CD14-positive monocyte (primary cell): Measurements from ENCODE around the gene SDF4. TPM values are rescaled to one million over a fixed set of nuclear protein-coding genes. Genes with fewer than 3 reads are reported as not detected.

Source experiments
- DNase-seq, 3 donors: peaks; one replicate each; pipeline ENCODE4 v3.0.0-alpha.2; 2011 to 2022
- H2AFZ ChIP-seq: 2 replicates; pipeline ENCODE4 v1.6.0; 2012; ENCODE audit warnings: mild to moderate bottlenecking, low read depth, low read length, inconsistent platforms; ENCODE audit not compliant: insufficient read depth, poor library complexity, severe bottlenecking
- H3K27ac ChIP-seq, 2 donors: 1 replicate in 1 of 2; 2 replicates in 1 of 2; pipeline ENCODE4 v1.5.1; 2012 to 2013; ENCODE audit warnings: low read length in 2 of 2, control low read depth in 1 of 2, inconsistent platforms in 1 of 2, low read depth in 1 of 2, mild to moderate bottlenecking in 1 of 2
- H3K27me3 ChIP-seq, 2 donors: one replicate each; pipeline versions ENCODE4 v1.6.0 to v1.6.1; 2011 to 2013; ENCODE audit warnings: low read length in 2 of 2; ENCODE audit not compliant: control insufficient read depth in 2 of 2, insufficient read depth in 2 of 2
- H3K36me3 ChIP-seq, 2 donors: replicated peaks in 1 of 2; 1 replicate in 1 of 2; 2 replicates in 1 of 2; pipeline versions ENCODE4 v1.5.1 to v1.6.1; 2012 to 2013; ENCODE audit warnings: low read length in 2 of 2, control low read depth in 1 of 2, inconsistent platforms in 1 of 2, mild to moderate bottlenecking in 1 of 2; ENCODE audit not compliant: insufficient read depth in 2 of 2, control insufficient read depth in 1 of 2
- H3K4me1 ChIP-seq, 2 donors: 1 replicate in 1 of 2; 2 replicates in 1 of 2; pipeline versions ENCODE4 v1.5.1 to v1.6.1; 2012 to 2013; ENCODE audit warnings: low read length in 2 of 2, control low read depth in 1 of 2, inconsistent platforms in 1 of 2, mild to moderate bottlenecking in 1 of 2, moderate library complexity in 1 of 2; ENCODE audit not compliant: insufficient read depth in 2 of 2, control insufficient read depth in 1 of 2
- H3K4me2 ChIP-seq: replicated peaks from 2 replicates; pipeline ENCODE3; 2012; ENCODE audit warnings: low read length, moderate library complexity, mild to moderate bottlenecking; ENCODE audit not compliant: poor library complexity, severe bottlenecking; ENCODE audit errors: extremely low read depth
- H3K4me3 ChIP-seq, 3 experiments: fragments of 200-600 bp in 1 of 3; sonication (generic) in 1 of 3; replicated peaks in 1 of 3; 1 replicate in 2 of 3; 2 replicates in 1 of 3; pipeline ENCODE4 v1.5.1; 2011 to 2013; ENCODE audit warnings: low read length in 3 of 3, mild to moderate bottlenecking in 3 of 3, control low read depth in 2 of 3, low read depth in 2 of 3, inconsistent platforms in 1 of 3, moderate library complexity in 1 of 3
- H3K79me2 ChIP-seq: 2 replicates; pipeline ENCODE4 v1.6.0; 2012; ENCODE audit warnings: mild to moderate bottlenecking, control low read depth, inconsistent platforms, low read length, moderate library complexity; ENCODE audit not compliant: insufficient read depth
- H3K9ac ChIP-seq: 2 replicates; pipeline ENCODE4 v1.6.0; 2017; ENCODE audit warnings: low read length, mild to moderate bottlenecking; ENCODE audit not compliant: insufficient read depth, poor library complexity, severe bottlenecking
- H3K9me3 ChIP-seq, 2 donors: replicated peaks in 1 of 2; 1 replicate in 1 of 2; 2 replicates in 1 of 2; pipeline versions ENCODE4 v1.5.1 to v1.6.1; 2012 to 2013; ENCODE audit warnings: low read length in 2 of 2, control low read depth in 1 of 2; ENCODE audit not compliant: control insufficient read depth in 1 of 2, insufficient read depth in 1 of 2
- H4K20me1 ChIP-seq: 2 replicates; pipeline ENCODE4 v1.6.0; 2012; ENCODE audit warnings: mild to moderate bottlenecking, low read length, control low read depth, moderate library complexity; ENCODE audit not compliant: insufficient read depth
- H3K27ac Mint-ChIP-seq, 7 donors: one replicate each; pipeline ENCODE4 v1.8.0; 2020; ENCODE audit warnings: mild to moderate bottlenecking in 7 of 7, mixed read lengths in 7 of 7, moderate library complexity in 6 of 7, inconsistent platforms in 2 of 7
- H3K27me3 Mint-ChIP-seq, 3 donors: one replicate each; pipeline ENCODE4 v1.8.0; 2021 to 2022; ENCODE audit warnings: low read depth in 3 of 3, mild to moderate bottlenecking in 3 of 3, mixed read lengths in 3 of 3, moderate library complexity in 3 of 3, inconsistent platforms in 1 of 3
- H3K36me3 Mint-ChIP-seq, 2 donors: one replicate each; pipeline ENCODE4 v1.8.0; 2020; ENCODE audit warnings: mixed read lengths in 2 of 2, inconsistent platforms in 1 of 2, mild to moderate bottlenecking in 1 of 2
- H3K4me1 Mint-ChIP-seq: one replicate; pipeline ENCODE4 v1.8.0; 2020; ENCODE audit warnings: mild to moderate bottlenecking, mixed read lengths
- H3K4me3 Mint-ChIP-seq, 2 donors: one replicate each; pipeline ENCODE4 v1.8.0; 2020; ENCODE audit warnings: mild to moderate bottlenecking in 2 of 2, mixed read lengths in 2 of 2, moderate library complexity in 1 of 2
- H3K9me3 Mint-ChIP-seq, 7 donors: one replicate each; pipeline ENCODE4 v1.8.0; 2020 to 2022; ENCODE audit warnings: mixed read lengths in 7 of 7, mild to moderate bottlenecking in 6 of 7, moderate library complexity in 6 of 7, inconsistent platforms in 2 of 7
- WGBS: methylation state at CpG from one replicate; pipeline ENCODE4 v1.1.5; 2013; ENCODE audit warnings: missing lambda C conversion rate; ENCODE audit not compliant: insufficient coverage; 5-methylcytosine and 5-hydroxymethylcytosine counted together
- intact Hi-C, 2 donors: fragments of 100-400 bp; cut with micrococcal nuclease; formaldehyde crosslinking; loops; one replicate each; pipeline versions ENCODE4 v1.15.0 to v1.15.1; 2023
- polyA plus RNA-seq, 3 donors: library from polyadenylated mRNA; depleted of rRNA in 1 of 3; unstranded in 2 of 3; stranded (reverse) in 1 of 3; fragments of 300-500 nt in 2 of 3; fragments of >200 nt in 1 of 3; fragmentation: Illumina TruSeq in 2 of 3; gene quantifications; 1 replicate in 2 of 3; 2 replicates in 1 of 3; pipeline ENCODE4 v1.2.3, GENCODE V29; 2012 to 2021
- TF ChIP-seq, protein P1 (sequence below): fragments of 200-600 bp; IDR thresholded peaks from one replicate; pipeline ENCODE4 v1.8.0; 2022; ENCODE audit warnings: antibody characterized with exemption, mild to moderate bottlenecking

Gene SDF4
- polyA plus RNA-seq, 3 donors: 81.7 to 98.9 (median 89.0) TPM

DNA sequence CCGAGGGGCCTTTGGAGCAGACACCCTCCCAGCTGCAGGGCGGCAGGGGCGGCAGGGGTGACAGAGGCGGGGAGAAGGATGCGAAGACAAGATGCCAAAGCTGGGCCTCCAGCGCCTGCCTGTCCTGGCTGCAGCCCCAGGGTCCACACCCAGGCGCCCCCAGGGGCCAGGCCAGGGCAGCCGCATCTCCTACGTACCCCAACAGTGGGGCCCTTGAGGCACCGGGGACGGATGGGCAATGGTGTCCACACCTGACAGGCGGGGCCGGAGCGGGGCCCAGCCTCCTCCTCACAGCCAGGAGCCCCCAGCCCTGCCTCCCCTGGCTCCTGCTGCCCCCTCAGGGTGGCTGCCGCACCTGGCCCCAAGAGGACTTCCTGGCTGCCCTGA is 7.4 kb upstream of the SDF4 start:
- H3K27me3 Mint-ChIP-seq: peaks cover 0 to 38% (median 1%) of the 10 kb centered on the region in 3 donors
- Histone ChIP-seq H3K9me3 (no peaks in the 10 kb centered on the region), H3K27ac (no peak overlapping the region), H2AFZ (no peak overlapping the region), H3K9ac (no peak overlapping the region), H4K20me1 (no peaks in the 10 kb centered on the region), H3K4me1 (no peaks in the 10 kb centered on the region), H3K4me2 (no peak overlapping the region), H3K36me3 (no peaks in the 10 kb centered on the region), H3K27me3 (peaks cover 0 to 6% of the 10 kb centered on the region in 2 donors), H3K79me2 (peaks cover 3% of the 10 kb centered on the region), H3K4me3 (no peak overlapping the region)
- H3K4me1 Mint-ChIP-seq: peaks cover 4% of the 10 kb centered on the region
- WGBS: 75% methylated on average over 15 of the region's 15 CpGs
- TF ChIP-seq, protein P1, sequence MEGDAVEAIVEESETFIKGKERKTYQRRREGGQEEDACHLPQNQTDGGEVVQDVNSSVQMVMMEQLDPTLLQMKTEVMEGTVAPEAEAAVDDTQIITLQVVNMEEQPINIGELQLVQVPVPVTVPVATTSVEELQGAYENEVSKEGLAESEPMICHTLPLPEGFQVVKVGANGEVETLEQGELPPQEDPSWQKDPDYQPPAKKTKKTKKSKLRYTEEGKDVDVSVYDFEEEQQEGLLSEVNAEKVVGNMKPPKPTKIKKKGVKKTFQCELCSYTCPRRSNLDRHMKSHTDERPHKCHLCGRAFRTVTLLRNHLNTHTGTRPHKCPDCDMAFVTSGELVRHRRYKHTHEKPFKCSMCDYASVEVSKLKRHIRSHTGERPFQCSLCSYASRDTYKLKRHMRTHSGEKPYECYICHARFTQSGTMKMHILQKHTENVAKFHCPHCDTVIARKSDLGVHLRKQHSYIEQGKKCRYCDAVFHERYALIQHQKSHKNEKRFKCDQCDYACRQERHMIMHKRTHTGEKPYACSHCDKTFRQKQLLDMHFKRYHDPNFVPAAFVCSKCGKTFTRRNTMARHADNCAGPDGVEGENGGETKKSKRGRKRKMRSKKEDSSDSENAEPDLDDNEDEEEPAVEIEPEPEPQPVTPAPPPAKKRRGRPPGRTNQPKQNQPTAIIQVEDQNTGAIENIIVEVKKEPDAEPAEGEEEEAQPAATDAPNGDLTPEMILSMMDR: no peak
- no peak overlapping the region for H3K27ac Mint-ChIP-seq
- intact Hi-C loops: loop anchor here in 1 of 2 donors (10.0 kb wide), 1 partner anchor 204 kb away; no protein-coding TSS in a partner anchor
- no peak for DNase-seq
- no peak overlapping the region for H3K4me3 Mint-ChIP-seq
- H3K36me3 Mint-ChIP-seq: peaks cover 5% of the 10 kb centered on the region in 2 donors
- peaks cover 0 to 2% (median 0%) of the 10 kb centered on the region in 7 donors for H3K9me3 Mint-ChIP-seq

GRCh38 chr1:1238702-1239178 is 6.9 kb upstream of the SDF4 start:
- H3K27ac Mint-ChIP-seq: no peak overlapping the region
- peaks cover 0 to 38% (median 1%) of the 10 kb centered on the region in 3 donors for H3K27me3 Mint-ChIP-seq
- Histone ChIP-seq H3K9me3 (no peaks in the 10 kb centered on the region), H2AFZ (no peak overlapping the region), H3K4me1 (no peaks in the 10 kb centered on the region), H3K4me2 (no peak overlapping the region), H3K9ac (no peak overlapping the region), H3K36me3 (peaks cover 0 to 3% of the 10 kb centered on the region in 2 donors), H3K27me3 (peaks cover 0 to 6% of the 10 kb centered on the region in 2 donors), H3K79me2 (peaks cover 7% of the 10 kb centered on the region), H3K4me3 (no peak overlapping the region), H3K27ac (no peak overlapping the region), H4K20me1 (peaks cover 3% of the 10 kb centered on the region)
- TF ChIP-seq, protein P1: no peak
- 75% methylated on average over 19 of the region's 19 CpGs for WGBS
- no peak for DNase-seq
- H3K36me3 Mint-ChIP-seq: peaks cover 9 to 10% of the 10 kb centered on the region in 2 donors
- no peak overlapping the region for H3K4me3 Mint-ChIP-seq
- peaks cover 0 to 2% (median 0%) of the 10 kb centered on the region in 7 donors for H3K9me3 Mint-ChIP-seq
- intact Hi-C loops: loop anchor here in 1 of 2 donors (10.0 kb wide), 1 partner anchor 204 kb away; no protein-coding TSS in a partner anchor
- H3K4me1 Mint-ChIP-seq: peaks cover 8% of the 10 kb centered on the region
